Measurements from ENCODE around the gene SLCO1B1. TPM values are rescaled to one million over a fixed set of nuclear protein-coding genes. Genes with fewer than 3 reads are reported as not detected.

The SLCO1B1 gene
- total RNA-seq, 1 donor from 2014 or later, result not detected

- Histone ChIP-seq H3K27me3 (no peaks in the 10 kb centered on the region), H3K4me3 (no peak overlapping the region), H3K9me3 (no peaks in the 10 kb centered on the region), H3K27ac (no peak overlapping the region), H3K36me3 (no peaks in the 10 kb centered on the region), H3K4me1 (no peaks in the 10 kb centered on the region)
- intact Hi-C loops (cut with DNase I), result no loop called here
- TF ChIP-seq, protein P1, sequence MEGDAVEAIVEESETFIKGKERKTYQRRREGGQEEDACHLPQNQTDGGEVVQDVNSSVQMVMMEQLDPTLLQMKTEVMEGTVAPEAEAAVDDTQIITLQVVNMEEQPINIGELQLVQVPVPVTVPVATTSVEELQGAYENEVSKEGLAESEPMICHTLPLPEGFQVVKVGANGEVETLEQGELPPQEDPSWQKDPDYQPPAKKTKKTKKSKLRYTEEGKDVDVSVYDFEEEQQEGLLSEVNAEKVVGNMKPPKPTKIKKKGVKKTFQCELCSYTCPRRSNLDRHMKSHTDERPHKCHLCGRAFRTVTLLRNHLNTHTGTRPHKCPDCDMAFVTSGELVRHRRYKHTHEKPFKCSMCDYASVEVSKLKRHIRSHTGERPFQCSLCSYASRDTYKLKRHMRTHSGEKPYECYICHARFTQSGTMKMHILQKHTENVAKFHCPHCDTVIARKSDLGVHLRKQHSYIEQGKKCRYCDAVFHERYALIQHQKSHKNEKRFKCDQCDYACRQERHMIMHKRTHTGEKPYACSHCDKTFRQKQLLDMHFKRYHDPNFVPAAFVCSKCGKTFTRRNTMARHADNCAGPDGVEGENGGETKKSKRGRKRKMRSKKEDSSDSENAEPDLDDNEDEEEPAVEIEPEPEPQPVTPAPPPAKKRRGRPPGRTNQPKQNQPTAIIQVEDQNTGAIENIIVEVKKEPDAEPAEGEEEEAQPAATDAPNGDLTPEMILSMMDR (IDR thresholded peaks at IDR 0.05), result no peak
- no peak for DNase-seq
- no peak for ATAC-seq
These were observed 24.7 kb downstream of the SLCO1B1 start for GRCh38 chr12:21155522-21156351.

- intact Hi-C loops (cut with DNase I), result no loop called here
- H3K27ac ChIP-seq, result no peak overlapping the region
- DNase-seq (no peak), ATAC-seq (no peak)
- no peak overlapping the region for H3K4me3 ChIP-seq
- no peaks in the 10 kb centered on the region for H3K27me3 ChIP-seq
- TF ChIP-seq, protein P1 (IDR thresholded peaks at IDR 0.05), result no peak
- no peaks in the 10 kb centered on the region for H3K9me3 ChIP-seq
- no peaks in the 10 kb centered on the region for H3K36me3 ChIP-seq
- H3K4me1 ChIP-seq, result no peaks in the 10 kb centered on the region
These were observed 34.1 kb downstream of the SLCO1B1 start for GRCh38 chr12:21165048-21165447.

- Histone ChIP-seq H3K27me3 (no peaks in the 10 kb centered on the region), H3K36me3 (no peaks in the 10 kb centered on the region), H3K27ac (no peak overlapping the region), H3K9me3 (no peaks in the 10 kb centered on the region), H3K4me3 (no peak overlapping the region), H3K4me1 (no peaks in the 10 kb centered on the region)
- ATAC-seq (peak; percentile 64), DNase-seq (no peak)
- intact Hi-C loops (cut with DNase I), result no loop called here
- TF ChIP-seq, protein P1 (IDR thresholded peaks at IDR 0.05), result peak; percentile 65
These were observed 39.0 kb downstream of the SLCO1B1 start for GRCh38 chr12:21169878-21170472.

DNA sequence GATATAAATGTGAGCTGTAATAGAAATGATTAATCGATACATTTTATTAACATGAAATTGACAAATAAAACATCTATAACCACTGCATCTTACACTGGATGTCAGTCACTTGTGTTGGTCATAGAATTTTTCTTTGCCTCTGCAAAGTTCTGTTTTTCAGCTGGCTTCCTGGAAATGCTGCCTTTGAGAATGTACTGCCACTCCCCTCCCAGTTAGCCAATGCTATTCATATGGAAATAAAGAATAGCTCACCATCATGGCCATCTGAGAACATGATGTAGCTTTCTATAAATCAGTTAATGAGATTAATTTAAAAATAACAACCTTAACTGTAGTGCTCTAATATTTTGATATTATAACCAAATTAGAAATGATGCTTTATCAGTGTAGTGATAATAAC is 41.1 kb downstream of the SLCO1B1 start:
- DNase-seq (no peak), ATAC-seq (no peak)
- no peaks in the 10 kb centered on the region for H3K9me3 ChIP-seq
- H3K27ac ChIP-seq, result no peak overlapping the region
- no peaks in the 10 kb centered on the region for H3K4me1 ChIP-seq
- H3K27me3 ChIP-seq, result no peaks in the 10 kb centered on the region
- intact Hi-C loops (cut with DNase I), result no loop called here
- H3K36me3 ChIP-seq, result no peaks in the 10 kb centered on the region
- no peak overlapping the region for H3K4me3 ChIP-seq
- TF ChIP-seq, protein P1 (IDR thresholded peaks at IDR 0.05), result no peak

DNA sequence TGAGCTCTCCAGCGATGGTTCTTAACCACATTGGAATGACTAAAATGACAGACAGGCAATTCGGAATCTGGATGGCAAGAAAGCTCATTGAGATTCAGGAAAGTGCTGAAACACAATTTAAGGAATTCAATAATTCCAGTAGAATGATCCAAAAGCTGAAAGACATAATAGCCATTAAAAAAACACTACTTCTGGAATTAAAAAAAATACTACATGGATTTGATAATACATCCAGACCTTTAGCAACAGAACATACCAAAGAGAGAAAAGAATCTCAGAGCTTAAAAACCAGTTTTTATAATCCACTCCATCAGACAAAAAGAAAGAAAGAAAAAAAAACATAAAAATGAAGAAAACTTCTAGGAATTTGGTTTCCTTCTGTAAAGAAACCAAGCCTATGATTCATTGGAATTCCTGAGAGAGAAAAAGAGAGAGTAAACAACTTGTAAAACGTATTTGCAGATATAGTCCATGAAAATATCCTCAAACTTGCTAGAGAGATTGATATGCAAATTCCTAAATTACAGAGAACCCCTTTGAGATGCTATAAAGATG is 52.8 kb downstream of the SLCO1B1 start:
- H3K27ac ChIP-seq, result no peak overlapping the region
- DNase-seq, result no peak
- H3K4me1 ChIP-seq, result no peaks in the 10 kb centered on the region
- H3K27me3 ChIP-seq, result no peaks in the 10 kb centered on the region
- no peak for ATAC-seq
- H3K9me3 ChIP-seq, result no peaks in the 10 kb centered on the region
- H3K4me3 ChIP-seq, result no peak overlapping the region
- intact Hi-C loops (cut with DNase I), result no loop called here
- H3K36me3 ChIP-seq, result no peaks in the 10 kb centered on the region
- TF ChIP-seq, protein P1 (IDR thresholded peaks at IDR 0.05), result no peak
